CD4-positive, alpha-beta T cell treated with Interferon alpha-2 for 1 hour (primary cell): Measurements from ENCODE around the gene OR52M1.

Source experiments
- DNase-seq, 2 donors: peaks; one replicate each; pipeline ENCODE4 v3.0.0-alpha.2; 2020 to 2022

Gene OR52M1

GRCh38 chr11:4569075-4569474 is 24.1 kb downstream of the OR52M1 start:
- DNase-seq: no peak

- no peak for DNase-seq
These were observed 31.9 kb downstream of the OR52M1 start for GRCh38 chr11:4576880-4577279.

GRCh38 chr11:4577761-4578160 is 32.8 kb downstream of the OR52M1 start:
- no peak for DNase-seq

GRCh38 chr11:4578624-4579023 is 33.6 kb downstream of the OR52M1 start:
- no peak for DNase-seq

GRCh38 chr11:4580124-4580523 is 35.1 kb downstream of the OR52M1 start:
- no peak for DNase-seq

GRCh38 chr11:4581443-4581842 is 36.5 kb downstream of the OR52M1 start, which contains the start of gene OR52I2:
Gene OR52I2, plus strand, starts transcription at chr11:4581743.
- no peak for DNase-seq

GRCh38 chr11:4589017-4589416 is 44.0 kb downstream of the OR52M1 start:
- DNase-seq: no peak

- DNase-seq: no peak
These were observed 48.7 kb downstream of the OR52M1 start, which contains the start of gene OR52I1 for GRCh38 chr11:4593739-4594138. Gene OR52I1, plus strand, starts transcription at chr11:4594039. Its CDS starts 0 bp downstream, at chr11:4594039.
